K562 (cell line): ENCODE measurements around the gene RASSF3. TPM values are rescaled to one million over a fixed set of nuclear protein-coding genes. Genes with fewer than 3 reads are reported as not detected.

Experiments used
- AFF4 ChIP-seq: sonication (generic); formaldehyde crosslinking; IDR thresholded peaks from 2 replicates; pipeline ENCODE4 v1.8.0; 2023; ENCODE audit warnings: mild to moderate bottlenecking, missing genetic modification reagents
- ATF1 ChIP-seq, 2 experiments: fragments of 450-650 bp in 1 of 2; IDR thresholded peaks; 2 replicates each; pipeline ENCODE4 v1.6.1; 2016; ENCODE audit warnings: missing compliant biosample characterization in 1 of 2, missing genetic modification characterization in 1 of 2
- C11orf30 ChIP-seq: fragments of 450-650 bp; IDR thresholded peaks from 2 replicates; pipeline ENCODE4 v1.6.1; 2016; ENCODE audit warnings: low read depth, mild to moderate bottlenecking
- CBFA2T3 ChIP-seq: fragments of 450-650 bp; IDR thresholded peaks from 2 replicates; pipeline ENCODE4 v1.6.1; 2017
- FOXA3 ChIP-seq, 2 experiments: fragments of 450-650 bp in 1 of 2; sonication (generic) in 1 of 2; formaldehyde crosslinking; IDR thresholded peaks in 1 of 2; conservative IDR thresholded peaks in 1 of 2; 2 replicates each; pipeline versions ENCODE4 v1.4.0 to v1.8.0; 2020 to 2022; ENCODE audit warnings: mild to moderate bottlenecking in 2 of 2, missing genetic modification reagents in 1 of 2
- FOXK2 ChIP-seq, 2 experiments: fragments of 450-650 bp; IDR thresholded peaks in 1 of 2; conservative IDR thresholded peaks in 1 of 2; 2 replicates each; pipeline ENCODE4 v1.6.1; 2016; ENCODE audit warnings: low read depth in 2 of 2, mild to moderate bottlenecking in 1 of 2
- HDAC1 ChIP-seq, 2 experiments: fragments of 450-650 bp; IDR thresholded peaks; 2 replicates each; pipeline ENCODE4 v1.6.1; 2016 to 2017; ENCODE audit warnings: inconsistent platforms in 1 of 2, mild to moderate bottlenecking in 1 of 2, moderate library complexity in 1 of 2
- KDM4B ChIP-seq, 2 experiments: fragments of 450-650 bp in 1 of 2; sonication (generic) in 1 of 2; IDR thresholded peaks; 2 replicates each; pipeline ENCODE4 v1.6.1; 2016 to 2017; ENCODE audit warnings: borderline replicate concordance in 2 of 2, antibody characterized with exemption in 1 of 2, low read depth in 1 of 2, mild to moderate bottlenecking in 1 of 2
- L3MBTL2 ChIP-seq: fragments of 450-650 bp; IDR thresholded peaks from 2 replicates; pipeline ENCODE4 v1.6.1; 2016; ENCODE audit warnings: mild to moderate bottlenecking, moderate library complexity
- LCOR ChIP-seq: sonication (generic); formaldehyde crosslinking; IDR thresholded peaks from 2 replicates; pipeline ENCODE4 v1.8.0; 2022; ENCODE audit warnings: mild to moderate bottlenecking, missing genetic modification reagents
- MEF2A ChIP-seq: IDR thresholded peaks from 2 replicates; pipeline ENCODE4 v1.6.1; 2011; ENCODE audit warnings: low read depth, mild to moderate bottlenecking, low read length, moderate library complexity; ENCODE audit not compliant: control insufficient read depth
- MEIS2 ChIP-seq: fragments of 450-650 bp; IDR thresholded peaks from 2 replicates; pipeline ENCODE4 v1.6.1; 2014; ENCODE audit warnings: mild to moderate bottlenecking; ENCODE audit not compliant: partially characterized antibody
- RAD51 ChIP-seq: fragments of 450-650 bp; IDR thresholded peaks from 2 replicates; pipeline ENCODE4 v1.7.1; 2016; ENCODE audit warnings: low read depth, mild to moderate bottlenecking, borderline replicate concordance
- RBM25 ChIP-seq: fragments of 200-400 bp; formaldehyde crosslinking; IDR thresholded peaks from 2 replicates; pipeline ENCODE4 v1.6.1; 2018; ENCODE audit warnings: low read length, low read depth, moderate library complexity; ENCODE audit not compliant: severe bottlenecking
- SOX6 ChIP-seq: fragments of 450-650 bp; IDR thresholded peaks from 2 replicates; pipeline ENCODE4 v1.6.1; 2014; ENCODE audit warnings: mild to moderate bottlenecking
- TAL1 ChIP-seq: fragments of 450-650 bp; IDR thresholded peaks from 2 replicates; pipeline ENCODE4 v1.6.1; 2016; ENCODE audit warnings: mild to moderate bottlenecking
- TCF3 ChIP-seq: sonication (generic); formaldehyde crosslinking; IDR thresholded peaks from 2 replicates; pipeline ENCODE4 v1.4.0; 2020; ENCODE audit warnings: mild to moderate bottlenecking, missing genetic modification reagents
- TEAD4 ChIP-seq, 2 experiments: sonication (generic) in 1 of 2; formaldehyde crosslinking in 1 of 2; IDR thresholded peaks; 2 replicates each; pipeline versions ENCODE4 v1.6.1 to v1.8.0; 2012 to 2022; ENCODE audit warnings: borderline replicate concordance in 1 of 2, inconsistent platforms in 1 of 2, low read length in 1 of 2, mild to moderate bottlenecking in 1 of 2, missing genetic modification reagents in 1 of 2
- TFAP4 ChIP-seq: sonication (generic); formaldehyde crosslinking; IDR thresholded peaks from 2 replicates; pipeline ENCODE4 v1.8.0; 2022; ENCODE audit warnings: missing genetic modification reagents, mild to moderate bottlenecking, moderate library complexity, borderline replicate concordance
- ZNF146 ChIP-seq: IDR thresholded peaks from one replicate; pipeline ENCODE4 v1.6.1; 2018; ENCODE audit warnings: missing compliant biosample characterization; ENCODE audit not compliant: unreplicated experiment
- ZNF175 ChIP-seq: fragments of 200-800 bp; sonication (Bioruptor generic); IDR thresholded peaks from 2 replicates; pipeline ENCODE4 v1.6.1; 2016; ENCODE audit warnings: low read depth, mild to moderate bottlenecking, missing genetic modification characterization, missing compliant biosample characterization
- ZNF707 ChIP-seq: fragments of 250-450 bp; sonication (Bioruptor Pico); conservative IDR thresholded peaks from 2 replicates; pipeline ENCODE4 v1.8.0; 2022; ENCODE audit warnings: inconsistent platforms, mild to moderate bottlenecking, moderate library complexity
- polyA plus RNA-seq, 8 experiments: library from polyadenylated mRNA; depleted of rRNA in 4 of 8; stranded (reverse) in 5 of 8; unstranded in 3 of 8; fragments of >200 nt; fragmentation: Nextera tagmentation in 2 of 8; fragmentation: Illumina TruSeq in 1 of 8; extraction: Ambion mirVana in 2 of 8; extraction: Trizol in 1 of 8; gene quantifications; 2 replicates each; pipeline versions ENCODE4 v1.2.1 to v1.2.3, GENCODE V29; 2011 to 2014; ENCODE audit warnings: inconsistent platforms in 1 of 8, missing spikeins in 1 of 8
- total RNA-seq, 7 experiments: library from RNA; depleted of rRNA in 6 of 7; stranded (reverse); fragments of >200 nt in 6 of 7; fragmentation: Illumina TruSeq in 2 of 7; extraction: Trizol in 2 of 7; gene quantifications; 2 replicates each; pipeline versions ENCODE4 v1.2.1 to v1.2.3, GENCODE V29; 2011 to 2021; ENCODE audit warnings: low replicate concordance in 1 of 7

RASSF3 gene
- total and polyA plus RNA-seq, 9 of the 15 experiments (the other 6 are each of a cell fraction or from before 2014, with no cell fraction given) = 3.7 to 39.2 (median 20.2) TPM

- TF ChIP-seq MEIS2 = peak; percentile 63
- TF ChIP-seq TEAD4 (IDR thresholded peaks at IDR 0.05; ENCODE audit: low read length) = 0 out of 2 replicates have a peak, but pooled peaks have one; percentile 20
- no peak for TF ChIP-seq TEAD4 (CRISPR knock-in tag; IDR thresholded peaks at IDR 0.05; ENCODE audit: borderline replicate concordance)
- peak; percentile 66 for TF ChIP-seq CBFA2T3
- no peak for TF ChIP-seq ATF1 (CRISPR knock-in tag; IDR thresholded peaks at IDR 0.05)
- TF ChIP-seq ATF1 (tag; IDR thresholded peaks at IDR 0.05) = no peak
- no peak for TF ChIP-seq KDM4B (IDR thresholded peaks at IDR 0.05; ENCODE audit: borderline replicate concordance in 2 of 2, low read depth in 1 of 2)
- TF ChIP-seq RBM25 = peak; percentile 15
- no peak for TF ChIP-seq L3MBTL2
- peak; percentile 10; the same call in 1 of the 2 replicates for TF ChIP-seq TFAP4 (CRISPR knock-in tag)
- no peak for TF ChIP-seq ZNF146
- TF ChIP-seq TAL1 = peak; percentile 33; the same call in 1 of the 2 replicates
- peak; percentile 45; the same call in 1 of the 2 replicates for TF ChIP-seq SOX6
- TF ChIP-seq HDAC1 (IDR thresholded peaks at IDR 0.05) = no peak
- TF ChIP-seq AFF4 (CRISPR knock-in tag) = no peak
- TF ChIP-seq FOXA3 (CRISPR knock-in tag; conservative IDR thresholded peaks at IDR 0.05 in 1 of 2, IDR thresholded peaks at IDR 0.05 in 1 of 2) = peak; percentile 75 to 94; a peak in 3 of 4 replicates
- peak; percentile 54 to 58 for TF ChIP-seq FOXK2 (conservative IDR thresholded peaks at IDR 0.05 in 1 of 2, IDR thresholded peaks at IDR 0.05 in 1 of 2; ENCODE audit: low read depth in 2 of 2)
- 0 out of 2 replicates have a peak, but pooled peaks have one; percentile 16 for TF ChIP-seq MEF2A
- TF ChIP-seq ZNF175 (CRISPR knock-in tag) = no peak
- no peak for TF ChIP-seq LCOR (CRISPR knock-in tag)
- 0 out of 2 replicates have a peak, but pooled peaks have one; percentile 7 for TF ChIP-seq C11orf30
- TF ChIP-seq TCF3 = peak; percentile 57
- no peak for TF ChIP-seq ZNF707 (CRISPR knock-in tag)
- no peak for TF ChIP-seq RAD51
Measured at GRCh38 chr12:64666054-64666914, 56.0 kb downstream of the RASSF3 start (continued).
